Stimulated activated CD8-positive, alpha-beta memory T cell treated with anti-CD3 and anti-CD28 coated beads, Interleukin-7, amount 100 ng/mL, for 1 hour (primary cell): Measurements from ENCODE around the gene NFE2L3.
"Not testable (repeated sequence)": the region's sequence is repeated elsewhere in the genome, so short reads cannot be mapped to it uniquely, and the experiment has no call there.

Experiments used
- DNase-seq, 2 donors: peaks; one replicate each; pipeline ENCODE4 v3.0.0-alpha.2; 2020; ENCODE audit warnings: low read depth in 2 of 2

NFE2L3 gene

GRCh38 chr7:26147646-26148306 lies 4.2 kb upstream of the NFE2L3 start:
- not testable (repeated sequence) for DNase-seq

GRCh38 chr7:26148307-26148700 lies 3.7 kb upstream of the NFE2L3 start:
- not testable (repeated sequence) for DNase-seq

- DNase-seq = no peak
Observed at GRCh38 chr7:26149391-26149977, 2.5 kb upstream of the NFE2L3 start.

GRCh38 chr7:26151096-26151495 lies 902 bp upstream of the NFE2L3 start:
- DNase-seq = no peak

- no peak for DNase-seq
Observed at GRCh38 chr7:26151650-26151952, 397 bp upstream of the NFE2L3 start.

GRCh38 chr7:26152782-26153240 lies 813 bp downstream of the NFE2L3 start:
- not testable (repeated sequence) for DNase-seq

- DNase-seq = no peak
Observed at GRCh38 chr7:26153241-26153822, 1.3 kb downstream of the NFE2L3 start.

- DNase-seq = no peak
Observed at GRCh38 chr7:26153823-26154783, 2.1 kb downstream of the NFE2L3 start.

- DNase-seq = no peak
Observed at GRCh38 chr7:26155531-26156375, 3.8 kb downstream of the NFE2L3 start.

GRCh38 chr7:26156451-26157420 lies 4.7 kb downstream of the NFE2L3 start:
- no peak for DNase-seq

- DNase-seq = no peak
Observed at GRCh38 chr7:26157520-26158105, 5.6 kb downstream of the NFE2L3 start.

GRCh38 chr7:26159243-26159642 lies 7.2 kb downstream of the NFE2L3 start:
- DNase-seq = no peak

GRCh38 chr7:26160896-26161295 lies 8.9 kb downstream of the NFE2L3 start:
- no peak for DNase-seq

- DNase-seq = no peak
Observed at GRCh38 chr7:26162431-26162830, 10.4 kb downstream of the NFE2L3 start.

- not testable (repeated sequence) for DNase-seq
Observed at GRCh38 chr7:26163804-26164203, 11.8 kb downstream of the NFE2L3 start.

- DNase-seq = no peak
Observed at GRCh38 chr7:26165950-26166683, 14.1 kb downstream of the NFE2L3 start.

GRCh38 chr7:26166684-26167266 lies 14.8 kb downstream of the NFE2L3 start:
- DNase-seq = no peak

- DNase-seq = no peak
Observed at GRCh38 chr7:26167303-26167934, 15.4 kb downstream of the NFE2L3 start.
